Measurements from ENCODE around the gene C3. TPM values are rescaled to one million over a fixed set of nuclear protein-coding genes. Genes with fewer than 3 reads are reported as not detected.

C3 gene
- total RNA-seq, 1 donor: 93.5 TPM

GRCh38 chr19:6744381-6745301, 24.2 kb upstream of the C3 start:
- H3K4me3 ChIP-seq (ENCODE audit: low read depth, low read length): peak overlapping the region; percentile 28
- no peak for TF ChIP-seq CTCF (IDR thresholded peaks at IDR 0.05; ENCODE audit: insufficient read depth, low read length)
- peak; percentile 82 for DNase-seq (ENCODE audit: low read depth)

- DNase-seq (ENCODE audit: low read depth): no peak
- TF ChIP-seq CTCF (IDR thresholded peaks at IDR 0.05; ENCODE audit: insufficient read depth, low read length): no peak
- peak overlapping the region; percentile 15 for H3K4me3 ChIP-seq (ENCODE audit: low read depth, low read length)
Observed at GRCh38 chr19:6743714-6744380, 23.4 kb upstream of the C3 start.

- no peak for DNase-seq (ENCODE audit: low read depth)
- no peak for TF ChIP-seq CTCF (IDR thresholded peaks at IDR 0.05; ENCODE audit: insufficient read depth, low read length)
- H3K4me3 ChIP-seq (ENCODE audit: low read depth, low read length): no peak overlapping the region
Observed at GRCh38 chr19:6743066-6743465, 22.6 kb upstream of the C3 start.

GRCh38 chr19:6740589-6741343, 20.3 kb upstream of the C3 start:
- no peak for TF ChIP-seq CTCF (IDR thresholded peaks at IDR 0.05; ENCODE audit: insufficient read depth, low read length)
- H3K4me3 ChIP-seq (ENCODE audit: low read depth, low read length): peak overlapping the region; percentile 85
- no peak for DNase-seq (ENCODE audit: low read depth)

- no peak for DNase-seq (ENCODE audit: low read depth)
- peak overlapping the region; percentile 85 for H3K4me3 ChIP-seq (ENCODE audit: low read depth, low read length)
- no peak for TF ChIP-seq CTCF (IDR thresholded peaks at IDR 0.05; ENCODE audit: insufficient read depth, low read length)
Observed at GRCh38 chr19:6739883-6740588, 19.6 kb upstream of the C3 start.

- no peak for TF ChIP-seq CTCF (IDR thresholded peaks at IDR 0.05; ENCODE audit: insufficient read depth, low read length)
- peak; percentile 78 for DNase-seq (ENCODE audit: low read depth)
- H3K4me3 ChIP-seq (ENCODE audit: low read depth, low read length): peak within 1 kb of the TSS; percentile 85
Observed at GRCh38 chr19:6739390-6739882, 19.0 kb upstream of the C3 start, which contains the start of gene TRIP10. TRIP10 (plus strand) TSS chr19:6739680; CDS start chr19:6739762, 82 bp downstream.

Data from fibroblast of the aortic adventitia (primary cell).